ENCODE data around the gene MUSTN1.

MUSTN1 gene

GRCh38 chr3:52798376-52798977, 36.3 kb downstream of the MUSTN1 start:
- DNase-seq: no peak

- DNase-seq: no peak
Observed at GRCh38 chr3:52796411-52796810, 38.4 kb downstream of the MUSTN1 start.

GRCh38 chr3:52795298-52795900, 39.4 kb downstream of the MUSTN1 start:
- DNase-seq: no peak

- no peak for DNase-seq
Observed at GRCh38 chr3:52794612-52795099, 40.2 kb downstream of the MUSTN1 start, which contains the start of gene ITIH3. Gene ITIH3, plus strand, starts transcription at chr3:52794796. Its CDS starts 8 bp downstream, at chr3:52794804.

- DNase-seq: no peak
Observed at GRCh38 chr3:52793702-52794611, 40.9 kb downstream of the MUSTN1 start.

GRCh38 chr3:52792961-52793695, 41.7 kb downstream of the MUSTN1 start:
- no peak for DNase-seq

GRCh38 chr3:52792413-52792812, 42.4 kb downstream of the MUSTN1 start:
- no peak for DNase-seq

GRCh38 chr3:52791928-52792327, 42.9 kb downstream of the MUSTN1 start:
- no peak for DNase-seq

- DNase-seq: no peak
Observed at GRCh38 chr3:52791366-52791765, 43.5 kb downstream of the MUSTN1 start.

GRCh38 chr3:52790741-52791140, 44.1 kb downstream of the MUSTN1 start:
- no peak for DNase-seq

GRCh38 chr3:52790337-52790736, 44.5 kb downstream of the MUSTN1 start:
- no peak for DNase-seq

- DNase-seq: no peak
Observed at GRCh38 chr3:52789746-52790040, 45.1 kb downstream of the MUSTN1 start.

GRCh38 chr3:52788890-52789745, 45.7 kb downstream of the MUSTN1 start:
- no peak for DNase-seq

- DNase-seq: no peak
Observed at GRCh38 chr3:52787672-52788625, 46.9 kb downstream of the MUSTN1 start.

- no peak for DNase-seq
Observed at GRCh38 chr3:52787246-52787645, 47.6 kb downstream of the MUSTN1 start.

- DNase-seq: no peak
Observed at GRCh38 chr3:52786330-52787215, 48.2 kb downstream of the MUSTN1 start.

- DNase-seq: no peak
Observed at GRCh38 chr3:52784931-52785590, 49.8 kb downstream of the MUSTN1 start.

- DNase-seq: no peak
Observed at GRCh38 chr3:52784021-52784621, 50.7 kb downstream of the MUSTN1 start.

GRCh38 chr3:52783211-52783555, 51.6 kb downstream of the MUSTN1 start:
- DNase-seq: no peak
